ENCODE data around the gene POC1B.

The POC1B gene

GRCh38 chr12:89494411-89495231, 31.2 kb downstream of the POC1B start:
- peak; percentile 9 for DNase-seq (ENCODE audit: low read depth)

GRCh38 chr12:89493670-89494302, 32.1 kb downstream of the POC1B start:
- no peak for DNase-seq (ENCODE audit: low read depth)

GRCh38 chr12:89492883-89493282, 33.0 kb downstream of the POC1B start:
- DNase-seq (ENCODE audit: low read depth) = no peak

- DNase-seq (ENCODE audit: low read depth) = no peak
These were observed 34.9 kb downstream of the POC1B start for GRCh38 chr12:89490922-89491321.

GRCh38 chr12:89486264-89486663, 39.6 kb downstream of the POC1B start:
- no peak for DNase-seq (ENCODE audit: low read depth)

GRCh38 chr12:89484470-89484869, 41.4 kb downstream of the POC1B start:
- DNase-seq (ENCODE audit: low read depth) = no peak

- DNase-seq (ENCODE audit: low read depth) = no peak
These were observed 44.5 kb downstream of the POC1B start for GRCh38 chr12:89481213-89481914.

GRCh38 chr12:89479982-89480381, 45.9 kb downstream of the POC1B start:
- DNase-seq (ENCODE audit: low read depth) = no peak

- DNase-seq (ENCODE audit: low read depth) = no peak
These were observed 48.1 kb downstream of the POC1B start for GRCh38 chr12:89477633-89478279.

GRCh38 chr12:89476904-89477595, 48.8 kb downstream of the POC1B start:
- DNase-seq (ENCODE audit: low read depth) = no peak

GRCh38 chr12:89476232-89476631, 49.6 kb downstream of the POC1B start:
- no peak for DNase-seq (ENCODE audit: low read depth)

- DNase-seq (ENCODE audit: low read depth) = no peak
These were observed 50.5 kb downstream of the POC1B start for GRCh38 chr12:89475203-89475990.

GRCh38 chr12:89474615-89475014, 51.2 kb downstream of the POC1B start:
- no peak for DNase-seq (ENCODE audit: low read depth)

- peak; percentile 63 for DNase-seq (ENCODE audit: low read depth)
These were observed 53.3 kb downstream of the POC1B start for GRCh38 chr12:89472508-89472907.

GRCh38 chr12:89470741-89471509, 54.9 kb downstream of the POC1B start:
- DNase-seq (ENCODE audit: low read depth) = no peak

- DNase-seq (ENCODE audit: low read depth) = peak; percentile 42
These were observed 56.5 kb downstream of the POC1B start for GRCh38 chr12:89469361-89469760.

GRCh38 chr12:89468648-89469326, 57.1 kb downstream of the POC1B start:
- no peak for DNase-seq (ENCODE audit: low read depth)

- DNase-seq (ENCODE audit: low read depth) = no peak
These were observed 57.8 kb downstream of the POC1B start for GRCh38 chr12:89468017-89468416.

GRCh38 chr12:89464974-89465592, 60.8 kb downstream of the POC1B start:
- DNase-seq (ENCODE audit: low read depth) = no peak

Measured in stromal cell of bone marrow (primary cell).